Muscle layer of duodenum (tissue), 2 donors: Measurements from ENCODE around the gene NNT.

Experiments
- H3K27ac ChIP-seq: one replicate; pipeline ENCODE4 v1.7.0; 2013; ENCODE audit warnings: mild to moderate bottlenecking, low read length
- H3K27me3 ChIP-seq: one replicate; pipeline ENCODE4 v1.7.0; 2013; ENCODE audit warnings: low read depth, mild to moderate bottlenecking, control low read depth, low read length
- H3K36me3 ChIP-seq, 2 donors: one replicate each; pipeline ENCODE4 v1.7.0; 2013; ENCODE audit warnings: low read length in 2 of 2, control low read depth in 1 of 2, mild to moderate bottlenecking in 1 of 2; ENCODE audit not compliant: insufficient read depth in 2 of 2, control insufficient read depth in 1 of 2
- H3K4me1 ChIP-seq, 2 donors: one replicate each; pipeline ENCODE4 v1.7.0; 2013; ENCODE audit warnings: low read length in 2 of 2, mild to moderate bottlenecking in 2 of 2, control low read depth in 1 of 2, moderate library complexity in 1 of 2; ENCODE audit not compliant: insufficient read depth in 2 of 2, control insufficient read depth in 1 of 2
- H3K4me3 ChIP-seq, 2 donors: one replicate each; pipeline ENCODE4 v1.7.0; 2013; ENCODE audit warnings: low read length in 2 of 2, low read depth in 1 of 2, mild to moderate bottlenecking in 1 of 2
- H3K9me3 ChIP-seq, 2 donors: one replicate each; pipeline ENCODE4 v1.7.0; 2013; ENCODE audit warnings: low read length in 2 of 2, control low read depth in 1 of 2, mild to moderate bottlenecking in 1 of 2; ENCODE audit not compliant: control insufficient read depth in 1 of 2
- donor health status: healthy.

The NNT gene

GRCh38 chr5:43676083-43676840 is 73.3 kb downstream of the NNT start:
- H3K36me3 ChIP-seq: peaks cover 3 to 4% of the 10 kb centered on the region in 2 donors
- H3K27ac ChIP-seq: no peak overlapping the region
- no peaks in the 10 kb centered on the region for H3K4me1 ChIP-seq

DNA sequence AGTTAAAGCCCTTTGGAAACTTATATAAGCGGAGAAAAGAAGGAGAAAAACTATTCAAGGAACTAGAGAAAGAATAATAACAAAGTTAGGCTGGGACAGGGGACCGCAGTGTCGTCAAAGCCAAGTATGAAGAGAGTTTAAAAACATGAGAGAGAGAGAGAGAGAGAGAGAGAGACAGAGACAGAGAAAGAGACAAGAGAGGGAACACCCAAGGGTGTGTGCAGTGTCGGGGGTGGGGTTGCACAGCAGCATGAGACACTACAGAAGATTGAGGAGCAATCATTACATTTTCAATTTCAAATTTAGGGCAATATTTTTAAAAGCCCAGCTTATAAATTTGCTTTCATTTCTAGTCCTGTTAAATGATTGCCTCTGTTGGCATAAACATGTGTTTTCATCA is 74.3 kb downstream of the NNT start:
- Histone ChIP-seq H3K36me3 (peaks cover 3 to 4% of the 10 kb centered on the region in 2 donors), H3K9me3 (no peaks in the 10 kb centered on the region), H3K4me1 (no peaks in the 10 kb centered on the region), H3K27me3 (no peaks in the 10 kb centered on the region), H3K4me3 (no peak overlapping the region), H3K27ac (no peak overlapping the region)

More at GRCh38 chr5:43676083-43676840, 73.3 kb downstream of the NNT start:
- no peaks in the 10 kb centered on the region for H3K9me3 ChIP-seq
- H3K4me3 ChIP-seq: no peak overlapping the region
- H3K27me3 ChIP-seq: no peaks in the 10 kb centered on the region

DNA sequence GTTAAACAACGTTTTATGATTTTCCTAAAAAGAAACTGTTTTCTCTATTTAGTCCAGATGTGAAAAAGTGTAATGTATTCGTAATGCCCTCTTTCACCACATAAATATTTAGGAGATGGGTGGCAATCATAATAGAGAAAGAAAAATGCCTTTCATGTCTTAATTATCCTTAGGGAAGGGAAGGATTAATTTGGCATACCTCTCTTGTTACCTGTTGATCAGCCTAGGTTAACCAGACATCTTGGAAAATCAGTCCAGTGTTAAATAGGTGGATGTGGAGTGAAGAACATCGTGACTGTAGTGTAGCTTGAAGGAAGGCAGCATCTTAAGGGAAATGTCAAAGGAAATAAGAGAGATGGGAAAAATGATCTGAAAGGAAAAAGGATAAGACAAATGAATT is 76.2 kb downstream of the NNT start:
- Histone ChIP-seq H3K27me3 (no peaks in the 10 kb centered on the region), H3K27ac (no peak overlapping the region), H3K4me3 (no peak overlapping the region), H3K36me3 (peaks cover 3 to 9% of the 10 kb centered on the region in 2 donors), H3K4me1 (peaks cover 0 to 3% of the 10 kb centered on the region in 2 donors), H3K9me3 (no peaks in the 10 kb centered on the region)

DNA sequence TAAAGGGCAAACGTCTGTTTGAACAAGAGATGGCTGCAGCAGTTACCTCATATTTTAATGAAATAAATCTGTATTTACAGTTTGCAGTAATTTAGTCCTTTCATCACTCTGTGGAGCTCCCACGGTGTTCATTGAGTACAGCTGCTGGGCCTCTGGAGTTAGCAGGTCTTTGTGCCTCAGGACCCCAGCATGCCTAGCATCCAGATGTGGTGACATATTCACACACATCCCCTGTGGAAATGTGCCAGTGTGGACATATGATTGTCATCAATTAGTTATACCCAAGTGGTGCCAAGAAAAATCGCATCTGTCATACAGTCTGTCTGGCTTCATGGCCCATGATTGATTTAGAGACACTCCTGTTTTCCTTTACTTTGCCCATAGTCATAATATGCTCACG is 77.3 kb downstream of the NNT start:
- H3K36me3 ChIP-seq: peaks cover 3 to 9% of the 10 kb centered on the region in 2 donors
- no peak overlapping the region for H3K4me3 ChIP-seq
- H3K27me3 ChIP-seq: no peaks in the 10 kb centered on the region
- no peaks in the 10 kb centered on the region for H3K9me3 ChIP-seq
- H3K4me1 ChIP-seq: peaks cover 0 to 3% of the 10 kb centered on the region in 2 donors
- H3K27ac ChIP-seq: no peak overlapping the region

DNA sequence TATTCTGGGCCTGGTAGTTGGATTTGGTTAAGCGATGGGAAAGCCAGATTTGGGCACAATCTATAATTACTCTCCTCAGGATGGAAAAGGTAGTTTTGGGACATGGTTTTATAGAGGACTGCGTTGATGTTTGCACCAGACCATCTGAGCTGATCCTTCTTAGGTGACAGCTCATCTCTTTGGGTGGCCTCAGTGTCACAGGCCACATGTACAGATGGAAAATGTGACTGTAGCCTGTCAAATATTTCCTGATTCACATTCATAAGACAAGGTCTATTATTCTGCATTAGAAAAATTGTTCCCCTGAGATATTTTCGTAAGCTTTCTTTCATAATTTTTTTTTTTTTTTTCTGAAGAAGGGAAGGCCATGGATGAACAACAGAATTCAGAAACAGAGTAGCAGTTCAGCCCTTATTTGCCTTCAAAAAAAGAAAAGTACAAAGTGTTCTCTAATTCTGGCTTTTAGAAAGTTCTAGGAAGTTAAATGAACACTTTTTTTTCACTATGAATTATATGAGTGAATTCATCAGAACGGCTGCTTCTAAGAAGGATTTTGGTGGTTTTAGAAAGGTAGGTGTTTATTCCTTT is 81.0 kb downstream of the NNT start:
- H3K27me3 ChIP-seq: no peaks in the 10 kb centered on the region
- H3K36me3 ChIP-seq: peaks cover 0 to 5% of the 10 kb centered on the region in 2 donors
- no peak overlapping the region for H3K4me3 ChIP-seq
- peaks cover 0 to 3% of the 10 kb centered on the region in 2 donors for H3K4me1 ChIP-seq
- H3K9me3 ChIP-seq: no peaks in the 10 kb centered on the region
- H3K27ac ChIP-seq: no peak overlapping the region

GRCh38 chr5:43685252-43685950 is 82.4 kb downstream of the NNT start:
- Histone ChIP-seq H3K9me3 (no peaks in the 10 kb centered on the region), H3K36me3 (peaks cover 0 to 5% of the 10 kb centered on the region in 2 donors), H3K4me1 (peaks cover 0 to 3% of the 10 kb centered on the region in 2 donors), H3K27me3 (no peaks in the 10 kb centered on the region), H3K4me3 (no peak overlapping the region), H3K27ac (no peak overlapping the region)

GRCh38 chr5:43687275-43687674 is 84.3 kb downstream of the NNT start:
- H3K9me3 ChIP-seq: no peaks in the 10 kb centered on the region
- peaks cover 0 to 5% of the 10 kb centered on the region in 2 donors for H3K36me3 ChIP-seq
- no peaks in the 10 kb centered on the region for H3K27me3 ChIP-seq
- H3K4me1 ChIP-seq: peaks cover 0 to 3% of the 10 kb centered on the region in 2 donors
- no peak overlapping the region for H3K27ac ChIP-seq
- no peak overlapping the region for H3K4me3 ChIP-seq

- no peaks in the 10 kb centered on the region for H3K9me3 ChIP-seq
- H3K4me3 ChIP-seq: no peak overlapping the region
- H3K27ac ChIP-seq: no peak overlapping the region
- no peaks in the 10 kb centered on the region for H3K4me1 ChIP-seq
- no peaks in the 10 kb centered on the region for H3K27me3 ChIP-seq
- peaks cover 0 to 5% of the 10 kb centered on the region in 2 donors for H3K36me3 ChIP-seq
Measured at GRCh38 chr5:43691275-43691674, 88.3 kb downstream of the NNT start.

- Histone ChIP-seq H3K27ac (no peak overlapping the region), H3K27me3 (no peaks in the 10 kb centered on the region), H3K4me1 (no peaks in the 10 kb centered on the region), H3K36me3 (peaks cover 0 to 5% of the 10 kb centered on the region in 2 donors), H3K9me3 (no peaks in the 10 kb centered on the region), H3K4me3 (no peak overlapping the region)
Measured at GRCh38 chr5:43691893-43692292, 88.9 kb downstream of the NNT start.

GRCh38 chr5:43693411-43693810 is 90.4 kb downstream of the NNT start:
- Histone ChIP-seq H3K4me3 (no peak overlapping the region), H3K27ac (no peak overlapping the region), H3K36me3 (peaks cover 0 to 5% of the 10 kb centered on the region in 2 donors), H3K9me3 (no peaks in the 10 kb centered on the region), H3K27me3 (no peaks in the 10 kb centered on the region), H3K4me1 (no peaks in the 10 kb centered on the region)

DNA sequence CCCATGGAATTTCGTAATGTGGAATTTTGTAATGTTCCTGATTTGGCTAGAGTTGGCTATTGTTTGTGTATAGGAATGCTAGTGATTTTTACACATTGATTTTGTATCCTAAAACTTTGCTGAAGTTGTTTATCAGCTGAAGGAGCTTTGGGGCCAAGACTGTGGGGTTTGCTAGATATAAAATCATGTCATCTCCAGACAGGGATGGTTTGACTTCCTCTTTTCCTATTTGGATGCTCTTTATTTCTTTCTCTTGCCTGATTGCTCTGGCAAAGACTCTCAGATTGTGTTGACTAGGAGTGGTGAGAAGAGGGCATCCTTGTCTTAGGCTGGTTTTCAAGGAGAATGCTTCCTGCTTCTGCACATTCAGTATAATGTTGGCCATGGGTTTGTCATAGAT is 91.0 kb downstream of the NNT start:
- no peaks in the 10 kb centered on the region for H3K9me3 ChIP-seq
- no peaks in the 10 kb centered on the region for H3K27me3 ChIP-seq
- H3K36me3 ChIP-seq: peaks cover 0 to 5% of the 10 kb centered on the region in 2 donors
- no peak overlapping the region for H3K27ac ChIP-seq
- no peaks in the 10 kb centered on the region for H3K4me1 ChIP-seq
- no peak overlapping the region for H3K4me3 ChIP-seq
